DLD1 (cell line): ENCODE measurements around the gene SMOC1.
"Not testable (repeated sequence)": the region's sequence is repeated elsewhere in the genome, so short reads cannot be mapped to it uniquely, and the experiment has no call there.

Experiments used
- in situ Hi-C: cut with HindIII; loops from 2 replicates; pipeline ENCODE4 v1.10.0; 2017; ENCODE audit warnings: low sequenced_read_pairs

SMOC1 gene

GRCh38 chr14:69896972-69897371 lies 17.8 kb downstream of the SMOC1 start:
- in situ Hi-C loops, result no loop called here

GRCh38 chr14:69900603-69901002 lies 21.4 kb downstream of the SMOC1 start:
- in situ Hi-C loops, result no loop called here

GRCh38 chr14:69901113-69901951 lies 22.1 kb downstream of the SMOC1 start:
- in situ Hi-C loops, result no loop called here

DNA sequence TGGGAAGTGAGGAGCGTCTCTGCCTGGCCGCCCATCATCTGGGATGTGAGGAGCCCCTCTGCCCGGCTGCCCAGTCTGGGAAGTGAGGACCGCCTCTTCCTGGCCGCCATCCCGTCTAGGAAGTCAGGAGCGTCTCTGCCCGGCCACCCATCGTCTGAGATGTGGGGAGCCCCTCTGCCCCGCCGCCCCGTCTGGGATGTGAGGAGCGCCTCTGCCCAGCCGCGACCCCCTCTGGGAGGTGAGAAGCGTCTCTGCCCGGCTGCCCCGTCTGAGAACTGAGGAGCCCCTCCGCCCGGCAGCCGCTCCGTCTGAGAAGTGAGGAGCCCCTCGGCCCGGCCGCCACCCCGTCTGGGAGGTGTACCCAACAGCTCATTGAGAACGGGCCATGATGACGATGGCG lies 23.8 kb downstream of the SMOC1 start:
- in situ Hi-C loops, result not testable (repeated sequence)

DNA sequence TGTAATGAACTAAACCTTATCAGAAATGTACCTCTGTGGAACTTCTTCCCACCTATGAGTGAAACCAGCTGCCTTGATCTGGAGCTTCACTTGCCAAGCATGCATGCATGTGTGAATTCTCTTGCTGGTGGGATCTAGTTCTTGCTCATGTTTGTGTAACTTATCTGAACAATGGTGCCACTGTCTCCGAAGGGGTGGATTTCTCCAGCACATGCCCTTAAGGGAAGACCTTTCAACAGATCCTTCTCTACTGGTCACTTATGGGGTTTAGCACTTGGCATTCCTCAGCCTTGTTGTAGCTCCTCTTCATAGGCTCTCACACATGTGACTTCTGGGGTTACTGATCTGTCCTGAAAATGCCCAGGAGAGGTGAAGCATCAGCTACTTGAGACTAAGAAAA lies 25.0 kb downstream of the SMOC1 start:
- in situ Hi-C loops, result no loop called here

- in situ Hi-C loops, result no loop called here
Observed at GRCh38 chr14:69906201-69906600, 27.0 kb downstream of the SMOC1 start.

DNA sequence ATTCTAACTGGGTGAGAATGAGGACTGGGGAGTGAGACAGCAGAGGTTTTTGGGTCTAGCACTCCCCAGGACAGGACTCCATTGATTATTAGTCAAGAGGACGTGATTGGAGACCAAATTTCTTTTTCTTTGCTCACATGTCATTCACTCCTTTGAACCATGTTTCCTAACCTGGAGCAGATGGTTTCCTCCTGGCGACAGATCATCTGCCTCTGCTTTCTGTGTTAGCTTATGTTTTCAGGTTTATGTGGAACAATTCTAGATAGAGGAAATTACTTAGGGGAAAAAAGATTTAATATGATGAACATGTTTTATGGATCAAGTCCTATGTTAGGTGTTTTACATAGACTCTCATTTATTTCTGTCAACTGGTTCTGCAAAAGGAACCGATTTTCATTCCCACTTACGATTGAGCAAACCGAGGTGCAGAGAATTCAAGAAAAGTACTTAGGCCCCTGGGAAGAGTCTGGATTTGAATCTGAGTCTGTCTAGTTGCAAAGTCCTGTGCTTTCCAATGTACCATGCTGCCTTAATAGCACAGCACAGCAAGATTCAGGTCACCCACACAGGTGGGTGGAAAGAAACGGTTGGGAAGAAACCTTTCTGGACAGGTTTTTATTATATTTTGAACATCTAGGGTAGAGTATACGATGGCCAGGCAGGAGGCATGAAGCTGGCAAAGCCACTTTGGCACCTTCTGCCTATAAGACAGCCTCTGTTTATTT lies 30.8 kb downstream of the SMOC1 start:
- in situ Hi-C loops, result no loop called here

- in situ Hi-C loops, result no loop called here
Observed at GRCh38 chr14:69910871-69911270, 31.7 kb downstream of the SMOC1 start.

DNA sequence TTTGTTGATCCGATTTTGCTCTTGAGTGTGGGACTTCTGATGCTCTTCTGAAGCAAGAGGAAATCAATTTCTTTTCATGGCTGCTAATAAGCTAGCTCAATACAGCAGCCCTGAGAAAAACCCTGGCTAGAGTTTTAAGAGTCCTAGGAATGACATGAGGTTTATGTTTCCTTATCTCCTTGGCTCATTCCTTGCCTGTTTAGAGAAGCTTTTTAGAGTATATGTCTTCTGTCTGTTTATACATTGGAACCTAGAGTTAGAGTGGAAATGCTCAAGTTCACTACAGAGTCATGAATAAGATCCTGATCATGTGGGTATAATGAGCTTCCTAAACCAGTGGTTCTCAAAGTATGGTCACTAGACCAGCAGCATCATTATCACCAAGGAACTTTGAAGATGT lies 34.5 kb downstream of the SMOC1 start:
- in situ Hi-C loops, result no loop called here

DNA sequence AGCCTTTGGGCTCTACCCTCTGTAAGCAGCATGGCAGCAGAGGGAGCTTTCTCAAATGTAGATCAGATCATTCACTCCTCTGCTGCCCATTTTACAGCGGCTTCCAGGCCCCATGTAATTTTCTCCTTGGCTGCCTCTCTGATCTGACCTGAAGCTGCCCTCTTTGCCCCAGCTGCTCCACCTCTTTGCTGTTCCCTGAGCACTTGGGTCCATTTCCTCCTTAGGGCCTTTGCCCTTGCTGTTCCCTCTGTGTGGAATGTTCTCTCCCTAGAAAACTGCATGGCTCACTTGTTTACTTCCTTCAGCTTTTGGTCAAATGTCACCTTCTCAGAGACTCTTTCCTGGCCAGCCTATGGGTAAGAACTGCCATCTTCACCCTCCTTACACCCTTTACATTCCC lies 37.2 kb downstream of the SMOC1 start:
- in situ Hi-C loops, result no loop called here

DNA sequence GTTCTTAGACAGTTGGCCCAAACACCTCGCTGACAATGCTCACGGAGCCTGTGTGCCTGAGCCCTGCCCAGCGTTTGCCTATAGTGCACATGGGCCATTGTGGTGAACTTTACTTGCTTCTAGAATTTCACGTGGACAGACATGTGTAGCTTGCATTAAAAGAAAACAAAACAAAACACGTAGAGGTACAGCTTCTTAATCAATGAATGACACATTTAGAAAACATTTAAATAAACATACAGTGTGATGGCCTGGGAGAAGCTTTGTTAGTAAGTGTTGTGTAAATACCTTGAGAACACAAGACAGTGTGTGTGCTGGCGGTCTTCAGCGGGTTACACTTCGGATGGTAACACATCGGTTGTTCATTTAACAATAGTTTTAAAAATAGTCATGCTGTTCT lies 38.1 kb downstream of the SMOC1 start:
- in situ Hi-C loops, result no loop called here

DNA sequence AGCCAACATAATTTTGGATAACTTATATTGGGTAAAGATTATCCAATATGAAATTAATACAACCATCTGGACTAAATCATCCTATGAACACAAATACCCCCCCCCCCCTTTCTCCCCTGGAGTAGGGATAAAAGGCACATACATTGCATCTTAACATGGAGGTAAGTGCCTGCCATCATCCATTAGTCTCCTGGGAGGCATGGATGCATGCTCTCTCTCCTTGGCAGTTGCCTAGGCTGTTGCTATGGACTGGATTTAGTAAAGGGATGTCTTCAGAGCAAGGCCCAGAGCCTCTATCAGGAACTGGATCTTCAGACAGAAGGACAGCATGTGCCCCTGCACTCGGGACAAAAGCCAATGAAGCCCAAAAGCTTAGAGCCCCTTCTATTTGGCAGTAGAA lies 40.6 kb downstream of the SMOC1 start:
- in situ Hi-C loops, result no loop called here

GRCh38 chr14:69921052-69921451 lies 41.8 kb downstream of the SMOC1 start:
- in situ Hi-C loops, result no loop called here

- in situ Hi-C loops, result no loop called here
Observed at GRCh38 chr14:69922198-69922597, 43.0 kb downstream of the SMOC1 start.

DNA sequence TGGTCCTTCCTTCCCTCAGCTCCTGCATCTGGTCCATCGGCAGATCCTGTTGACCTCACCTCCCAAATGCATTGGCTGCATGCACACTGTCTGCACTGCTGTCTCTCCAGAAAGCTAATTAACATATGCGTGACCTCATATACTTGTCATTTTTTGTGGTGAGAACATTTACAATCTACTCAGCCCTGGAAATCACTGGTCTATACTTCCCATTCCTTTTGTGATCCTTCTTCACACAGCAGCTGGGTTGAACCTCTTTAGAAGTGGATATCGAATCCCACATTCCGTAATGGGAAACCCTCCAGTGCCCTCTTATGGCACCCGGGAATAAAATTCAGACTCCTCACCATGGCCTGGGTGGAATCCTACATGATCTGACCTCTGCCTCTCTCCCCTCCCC lies 45.0 kb downstream of the SMOC1 start:
- in situ Hi-C loops, result no loop called here

- in situ Hi-C loops, result no loop called here
Observed at GRCh38 chr14:69928111-69928523, 48.9 kb downstream of the SMOC1 start.

GRCh38 chr14:69930780-69931379 lies 51.7 kb downstream of the SMOC1 start:
- in situ Hi-C loops, result no loop called here

GRCh38 chr14:69931960-69932359 lies 52.7 kb downstream of the SMOC1 start:
- in situ Hi-C loops, result no loop called here

DNA sequence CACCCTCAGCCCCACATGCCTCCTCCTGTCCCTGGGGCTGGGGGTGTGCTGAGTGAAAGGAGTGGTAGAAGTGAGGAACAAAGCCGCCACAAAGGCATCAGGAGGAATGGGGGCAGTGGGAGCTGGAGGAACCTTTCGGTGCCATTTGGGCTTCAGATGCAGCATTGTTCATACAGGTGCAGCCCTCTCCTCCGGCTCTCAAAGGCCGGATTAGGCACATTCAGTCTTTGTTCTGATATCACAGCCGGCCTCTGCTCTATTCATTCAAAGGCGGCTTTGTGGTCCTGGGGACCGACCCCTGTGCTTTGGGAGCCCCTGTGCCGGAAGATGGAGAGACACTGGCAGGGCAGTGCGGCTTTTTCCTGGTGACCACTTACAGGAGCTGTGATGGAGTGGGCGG lies 53.2 kb downstream of the SMOC1 start:
- in situ Hi-C loops, result no loop called here

- in situ Hi-C loops, result no loop called here
Observed at GRCh38 chr14:69933623-69934275, 54.5 kb downstream of the SMOC1 start.

GRCh38 chr14:69937367-69938081 lies 58.3 kb downstream of the SMOC1 start:
- in situ Hi-C loops, result no loop called here
